WERI-Rb-1 (cell line): ENCODE data around the gene PTPRD.

Experiments
- DNase-seq: peaks from one replicate; pipeline ENCODE4 v3.0.0-alpha.2; 2020
- H3K27ac ChIP-seq: fragments of 250-450 bp; sonication (Bioruptor Pico); 2 replicates; pipeline ENCODE4 v1.5.1; 2020; ENCODE audit warnings: mild to moderate bottlenecking, moderate library complexity
- H3K27me3 ChIP-seq: fragments of 250-450 bp; sonication (Bioruptor Pico); 2 replicates; pipeline ENCODE4 v1.5.1; 2021; ENCODE audit warnings: mild to moderate bottlenecking, low read depth, moderate library complexity; ENCODE audit not compliant: insufficient read depth, severe bottlenecking
- H3K36me3 ChIP-seq: fragments of 250-450 bp; sonication (Bioruptor Pico); 2 replicates; pipeline ENCODE4 v1.5.1; 2020; ENCODE audit warnings: mild to moderate bottlenecking, moderate library complexity
- H3K4me3 ChIP-seq: 2 replicates; pipeline ENCODE4 v1.5.1; 2011; ENCODE audit warnings: low read depth, mild to moderate bottlenecking, control low read depth, low read length
- H3K9me3 ChIP-seq: fragments of 250-450 bp; sonication (Bioruptor Pico); 2 replicates; pipeline ENCODE4 v1.5.1; 2021; ENCODE audit warnings: mild to moderate bottlenecking, moderate library complexity; ENCODE audit not compliant: severe bottlenecking
- TF ChIP-seq, protein P1 (sequence below): IDR thresholded peaks from 2 replicates; pipeline ENCODE4 v1.5.1; 2011; ENCODE audit warnings: low read depth, mild to moderate bottlenecking, control low read depth, inconsistent platforms, low read length

Gene PTPRD

GRCh38 chr9:9754186-9754585, 858.6 kb downstream of the PTPRD start:
- Histone ChIP-seq H3K27me3 (no peaks in the 10 kb centered on the region), H3K4me3 (no peak overlapping the region), H3K36me3 (no peaks in the 10 kb centered on the region), H3K27ac (no peak overlapping the region), H3K9me3 (no peaks in the 10 kb centered on the region)
- TF ChIP-seq, protein P1, sequence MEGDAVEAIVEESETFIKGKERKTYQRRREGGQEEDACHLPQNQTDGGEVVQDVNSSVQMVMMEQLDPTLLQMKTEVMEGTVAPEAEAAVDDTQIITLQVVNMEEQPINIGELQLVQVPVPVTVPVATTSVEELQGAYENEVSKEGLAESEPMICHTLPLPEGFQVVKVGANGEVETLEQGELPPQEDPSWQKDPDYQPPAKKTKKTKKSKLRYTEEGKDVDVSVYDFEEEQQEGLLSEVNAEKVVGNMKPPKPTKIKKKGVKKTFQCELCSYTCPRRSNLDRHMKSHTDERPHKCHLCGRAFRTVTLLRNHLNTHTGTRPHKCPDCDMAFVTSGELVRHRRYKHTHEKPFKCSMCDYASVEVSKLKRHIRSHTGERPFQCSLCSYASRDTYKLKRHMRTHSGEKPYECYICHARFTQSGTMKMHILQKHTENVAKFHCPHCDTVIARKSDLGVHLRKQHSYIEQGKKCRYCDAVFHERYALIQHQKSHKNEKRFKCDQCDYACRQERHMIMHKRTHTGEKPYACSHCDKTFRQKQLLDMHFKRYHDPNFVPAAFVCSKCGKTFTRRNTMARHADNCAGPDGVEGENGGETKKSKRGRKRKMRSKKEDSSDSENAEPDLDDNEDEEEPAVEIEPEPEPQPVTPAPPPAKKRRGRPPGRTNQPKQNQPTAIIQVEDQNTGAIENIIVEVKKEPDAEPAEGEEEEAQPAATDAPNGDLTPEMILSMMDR, result no peak
- DNase-seq, result no peak

DNA sequence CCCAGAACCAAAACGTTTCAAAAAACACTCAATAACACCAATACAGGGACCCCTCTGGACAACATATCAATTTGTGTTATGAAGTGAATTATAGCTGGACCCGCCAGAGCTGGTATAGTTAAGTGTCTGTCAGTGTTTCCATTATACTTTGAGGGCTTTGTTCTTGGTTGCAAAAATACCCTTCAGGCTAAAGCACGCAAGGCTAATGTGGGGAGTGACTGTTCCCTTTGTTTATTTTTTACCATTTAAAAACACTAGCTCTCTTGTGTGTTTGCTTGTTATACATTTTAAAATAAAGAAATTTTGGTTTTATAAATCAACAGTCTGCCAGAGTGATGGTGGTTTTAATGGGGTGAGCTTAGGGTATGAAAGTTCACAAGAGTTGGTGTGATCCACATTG, 859.5 kb downstream of the PTPRD start:
- no peak for DNase-seq
- Histone ChIP-seq H3K4me3 (no peak overlapping the region), H3K27me3 (no peaks in the 10 kb centered on the region), H3K36me3 (no peaks in the 10 kb centered on the region), H3K27ac (no peak overlapping the region), H3K9me3 (no peaks in the 10 kb centered on the region)
- TF ChIP-seq, protein P1, result no peak

GRCh38 chr9:9752722-9753121, 860.1 kb downstream of the PTPRD start:
- TF ChIP-seq, protein P1, result no peak
- Histone ChIP-seq H3K27ac (no peak overlapping the region), H3K36me3 (no peaks in the 10 kb centered on the region), H3K27me3 (no peaks in the 10 kb centered on the region), H3K9me3 (no peaks in the 10 kb centered on the region), H3K4me3 (no peak overlapping the region)
- no peak for DNase-seq

GRCh38 chr9:9751996-9752395, 860.8 kb downstream of the PTPRD start:
- TF ChIP-seq, protein P1, result no peak
- no peaks in the 10 kb centered on the region for H3K27me3 ChIP-seq

GRCh38 chr9:9750719-9751118, 862.1 kb downstream of the PTPRD start:
- TF ChIP-seq, protein P1, result no peak
- no peak for DNase-seq
- no peak overlapping the region for H3K27ac ChIP-seq
- H3K36me3 ChIP-seq, result no peaks in the 10 kb centered on the region
- no peaks in the 10 kb centered on the region for H3K27me3 ChIP-seq
- H3K9me3 ChIP-seq, result no peaks in the 10 kb centered on the region
- H3K4me3 ChIP-seq, result no peak overlapping the region

More at GRCh38 chr9:9751996-9752395, 860.8 kb downstream of the PTPRD start:
- Histone ChIP-seq H3K36me3 (no peaks in the 10 kb centered on the region), H3K4me3 (no peak overlapping the region), H3K27ac (no peak overlapping the region), H3K9me3 (no peaks in the 10 kb centered on the region)
- no peak for DNase-seq

DNA sequence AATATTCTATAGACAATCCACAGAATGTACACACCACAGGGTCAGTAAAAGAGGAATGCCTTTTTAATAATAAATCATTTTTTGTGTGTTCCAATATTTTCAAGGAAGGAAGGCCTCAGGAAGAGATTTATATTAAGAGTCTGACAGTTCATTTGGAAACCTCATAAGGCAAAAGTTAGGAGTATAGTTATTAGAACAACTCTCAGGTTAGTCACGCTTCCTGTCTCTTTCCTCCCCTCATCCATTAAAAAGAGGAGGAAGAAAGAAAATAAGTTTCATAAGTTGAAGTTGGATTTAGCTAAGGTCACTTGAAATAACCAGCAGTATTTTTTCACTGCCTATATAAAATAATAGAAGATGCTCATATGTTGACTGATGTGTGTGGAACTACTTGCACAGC, 863.2 kb downstream of the PTPRD start:
- Histone ChIP-seq H3K27me3 (no peaks in the 10 kb centered on the region), H3K4me3 (no peak overlapping the region), H3K9me3 (no peaks in the 10 kb centered on the region), H3K36me3 (no peaks in the 10 kb centered on the region), H3K27ac (no peak overlapping the region)
- TF ChIP-seq, protein P1, result no peak
- DNase-seq, result no peak
